ENCODE measurements around the gene FGFR3.

The FGFR3 gene

GRCh38 chr4:1846580-1846979 is 53.5 kb downstream of the FGFR3 start:
- DNase-seq = no peak

GRCh38 chr4:1850276-1850675 is 57.2 kb downstream of the FGFR3 start:
- DNase-seq = no peak

DNA sequence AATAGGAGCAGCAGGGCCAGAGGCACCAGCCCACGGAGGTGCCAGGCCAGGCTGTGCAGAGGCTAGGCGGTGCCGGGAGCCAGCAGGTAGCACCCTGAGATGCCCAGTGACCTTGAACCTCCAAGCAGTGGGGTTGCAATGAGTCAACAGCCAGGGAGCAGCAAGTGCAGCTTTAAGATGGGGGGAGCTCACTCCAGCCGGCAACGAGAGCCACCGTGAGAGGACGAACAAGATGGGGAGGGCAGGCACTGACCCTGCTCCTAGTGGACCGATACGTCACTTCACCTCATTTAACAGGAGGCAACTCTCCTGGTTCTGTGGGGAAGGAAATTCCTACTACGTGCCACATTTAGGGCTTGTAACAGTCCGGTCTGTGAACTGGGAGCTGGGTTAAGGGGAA is 58.1 kb downstream of the FGFR3 start:
- no peak for DNase-seq

DNA sequence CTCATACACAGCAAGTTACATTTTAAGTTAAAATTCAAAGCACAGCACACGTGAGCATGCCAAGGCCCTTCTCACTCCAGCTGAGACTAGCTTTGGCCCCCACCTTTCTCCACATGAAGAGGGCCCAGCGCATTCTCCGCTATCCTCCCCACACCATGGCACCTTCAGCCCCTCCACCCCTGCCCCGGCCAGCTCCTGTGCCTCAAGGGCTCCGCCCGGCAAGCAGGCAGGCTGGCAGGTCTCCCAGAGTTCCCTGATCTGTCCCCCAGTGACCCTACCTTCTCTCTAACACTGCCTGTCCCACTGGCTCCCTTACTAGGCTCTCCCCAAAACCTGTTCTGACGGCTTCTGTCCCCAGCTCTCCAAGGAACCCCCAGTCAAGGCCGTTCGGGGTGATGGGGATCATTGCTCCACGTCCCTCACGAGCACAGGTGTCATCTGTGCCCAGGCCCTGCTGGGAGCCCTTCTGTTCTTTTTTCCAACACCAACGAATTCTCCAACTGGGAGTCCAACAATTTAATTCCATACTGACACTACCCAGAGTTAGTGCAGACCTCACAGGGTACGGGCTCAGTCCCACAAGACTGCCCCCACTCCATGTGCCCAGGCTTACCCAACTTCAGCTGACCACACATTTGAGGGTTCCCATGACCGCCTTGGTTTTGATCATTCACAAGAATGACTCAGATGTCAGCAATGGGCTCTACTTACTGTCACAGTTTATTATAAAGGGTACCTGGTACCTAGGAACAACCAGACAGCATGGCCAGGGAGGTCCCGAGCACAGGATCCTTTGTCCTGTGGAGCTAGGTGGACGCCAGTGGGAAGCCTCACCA is 58.7 kb downstream of the FGFR3 start:
- DNase-seq = no peak

- DNase-seq = no peak
These were observed 60.0 kb downstream of the FGFR3 start for GRCh38 chr4:1852904-1853623.

DNA sequence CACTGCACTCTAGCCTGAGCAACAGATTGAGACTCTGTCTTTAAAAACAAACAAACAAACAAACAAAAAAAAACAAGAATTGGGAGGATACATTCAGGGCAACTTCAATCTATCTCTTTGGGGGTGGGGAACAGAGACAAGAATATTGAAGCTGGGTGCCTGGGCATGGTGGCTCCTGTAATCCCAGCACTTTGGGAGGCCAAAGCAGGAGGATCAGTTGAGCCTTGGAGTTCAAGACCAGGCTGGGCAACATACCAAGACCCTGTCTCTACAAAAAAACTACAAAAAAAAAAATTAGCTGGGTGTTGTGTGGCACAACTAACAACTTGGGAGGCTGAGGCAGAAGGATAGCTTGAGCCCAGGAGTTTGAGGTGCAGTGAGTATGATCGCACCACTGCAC is 61.7 kb downstream of the FGFR3 start:
- DNase-seq = no peak

DNA sequence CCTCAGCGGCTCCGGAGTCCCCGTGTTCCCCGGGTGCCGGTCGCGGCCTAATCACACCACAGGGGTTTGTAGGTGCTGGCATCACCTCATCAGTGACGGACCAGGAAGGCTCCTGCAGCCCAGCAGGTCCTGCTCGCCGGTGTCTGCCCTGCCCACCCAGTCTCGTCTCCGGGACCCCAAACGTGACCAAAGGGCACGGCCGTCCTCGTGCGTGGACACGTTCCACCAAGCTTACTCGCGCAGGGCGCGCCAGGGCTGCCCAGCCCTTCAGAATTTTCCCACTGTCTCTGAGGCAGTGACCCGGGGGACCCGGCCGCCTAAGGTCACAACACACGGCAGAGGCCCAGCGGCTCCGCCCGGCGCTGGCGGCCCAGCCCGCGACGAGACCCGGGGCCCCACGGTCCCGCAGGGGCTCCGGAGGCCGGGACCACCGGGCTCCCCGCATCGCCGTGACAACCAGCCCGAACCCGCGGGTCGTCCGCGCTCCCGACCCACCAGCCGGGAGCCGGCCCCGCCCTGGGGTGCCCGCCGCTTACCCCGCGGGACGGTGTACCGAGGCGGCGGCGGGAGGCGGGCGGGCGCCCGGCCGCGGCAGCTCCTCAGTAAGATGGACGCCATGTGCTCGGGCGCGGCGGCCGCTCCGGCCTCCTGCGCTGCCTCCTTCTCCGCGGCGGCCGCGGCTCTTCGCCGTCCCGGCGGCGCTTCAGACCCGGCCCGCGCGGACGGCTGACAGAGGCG is 62.4 kb downstream of the FGFR3 start:
- DNase-seq = no peak

- peak; percentile 90 for DNase-seq
These were observed 63.2 kb downstream of the FGFR3 start, which contains the start of gene LETM1 for GRCh38 chr4:1856071-1856942. TSS of gene LETM1 (minus strand) at chr4:1856156. CDS start at chr4:1855950, 206 bp downstream.

- no peak for DNase-seq
These were observed 64.0 kb downstream of the FGFR3 start for GRCh38 chr4:1856943-1857699.

DNA sequence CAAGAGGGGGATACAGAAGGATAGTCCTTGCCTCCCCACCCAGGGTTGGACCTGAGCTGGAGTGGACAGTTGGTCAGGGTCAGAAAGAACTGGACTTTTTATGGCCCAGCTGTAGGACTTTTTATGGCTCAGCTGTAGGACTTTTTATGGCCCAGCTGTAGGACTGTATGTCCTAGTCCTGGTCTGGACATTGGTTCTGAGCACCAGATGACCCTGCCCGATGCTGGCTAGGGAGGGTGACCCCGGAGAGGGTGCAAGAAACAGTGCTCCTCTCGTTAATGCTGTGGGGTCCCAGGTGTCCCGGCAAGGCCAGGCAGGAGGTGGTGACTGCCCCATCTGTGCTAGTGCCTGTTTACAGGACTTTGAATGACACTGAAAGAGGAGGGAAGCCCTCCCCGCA is 64.8 kb downstream of the FGFR3 start:
- no peak for DNase-seq
